Stimulated activated CD8-positive, alpha-beta memory T cell treated with anti-CD3 and anti-CD28 coated beads, Interleukin-15, amount 100 ng/mL, for 24 hours (primary cell): Measurements from ENCODE around the gene TMEM44.

ENCODE experiments used
- DNase-seq: peaks from one replicate; pipeline ENCODE4 v3.0.0-alpha.2; 2020; ENCODE audit warnings: low read depth

Gene TMEM44

GRCh38 chr3:194577986-194578905 is 55.0 kb downstream of the TMEM44 start:
- no peak for DNase-seq

- no peak for DNase-seq
Measured at GRCh38 chr3:194575484-194576210, 57.6 kb downstream of the TMEM44 start.

- DNase-seq, result no peak
Measured at GRCh38 chr3:194574639-194575483, 58.4 kb downstream of the TMEM44 start.

DNA sequence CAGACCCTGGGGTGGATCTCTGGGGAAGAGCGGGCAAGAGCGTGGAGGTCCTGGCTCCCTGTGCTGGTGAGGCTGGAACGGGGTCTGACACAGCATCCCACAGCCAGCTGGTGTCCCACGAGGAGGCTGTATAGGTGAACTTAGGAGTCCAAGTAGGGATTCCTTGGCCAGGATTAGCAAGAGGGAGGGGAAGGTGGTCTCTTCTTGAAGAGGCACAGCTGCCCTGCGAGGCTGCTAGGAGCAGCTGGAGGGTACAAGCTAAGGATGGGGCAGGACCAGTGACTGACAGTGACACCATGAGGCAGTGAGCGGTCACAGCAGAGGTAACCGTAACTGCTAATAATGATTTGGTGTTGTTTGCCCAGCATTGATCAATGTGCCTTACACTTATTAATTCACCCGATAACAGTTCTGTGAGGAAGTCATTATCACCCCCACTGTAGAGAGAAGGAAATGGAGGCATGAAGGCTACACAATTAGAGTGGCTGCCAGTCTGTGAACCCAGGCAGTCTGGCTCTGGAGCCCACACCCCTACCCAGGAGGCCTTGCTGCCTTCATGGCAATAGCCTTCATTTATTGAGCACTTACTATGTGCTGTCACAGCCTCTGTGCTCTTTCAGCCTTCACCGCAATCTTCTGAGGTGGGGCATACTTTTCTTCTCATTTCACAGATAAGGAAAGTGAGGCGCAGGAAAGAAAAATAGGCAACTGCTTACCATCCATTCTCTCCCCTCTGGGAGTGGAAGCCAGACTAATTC is 59.4 kb downstream of the TMEM44 start:
- DNase-seq, result no peak

DNA sequence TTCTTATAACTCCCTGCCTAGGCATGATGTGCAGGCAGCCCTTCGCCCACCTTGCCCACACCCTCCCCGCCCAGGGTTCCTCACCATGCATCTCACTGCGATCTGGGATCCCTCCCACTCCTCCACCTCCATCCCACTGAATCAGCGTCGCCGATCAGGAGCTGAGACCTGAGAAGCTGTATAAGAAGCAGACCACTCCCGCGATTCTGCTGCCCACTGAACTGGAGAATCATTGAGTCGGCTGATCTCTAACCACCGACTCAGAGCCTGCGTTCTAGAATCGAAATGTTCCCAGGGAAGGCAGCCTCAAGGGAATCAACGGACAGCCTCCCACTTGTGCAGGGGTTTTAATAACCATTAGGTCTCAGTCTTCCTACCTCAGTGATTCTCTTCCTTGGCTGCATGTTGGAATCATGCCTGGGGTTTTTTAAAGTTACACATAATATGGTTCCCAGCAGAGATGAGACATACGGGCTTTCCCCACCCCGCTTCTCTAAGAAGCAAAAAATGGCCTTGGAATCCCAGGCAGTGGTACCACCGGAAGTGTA is 60.2 kb downstream of the TMEM44 start:
- no peak for DNase-seq

DNA sequence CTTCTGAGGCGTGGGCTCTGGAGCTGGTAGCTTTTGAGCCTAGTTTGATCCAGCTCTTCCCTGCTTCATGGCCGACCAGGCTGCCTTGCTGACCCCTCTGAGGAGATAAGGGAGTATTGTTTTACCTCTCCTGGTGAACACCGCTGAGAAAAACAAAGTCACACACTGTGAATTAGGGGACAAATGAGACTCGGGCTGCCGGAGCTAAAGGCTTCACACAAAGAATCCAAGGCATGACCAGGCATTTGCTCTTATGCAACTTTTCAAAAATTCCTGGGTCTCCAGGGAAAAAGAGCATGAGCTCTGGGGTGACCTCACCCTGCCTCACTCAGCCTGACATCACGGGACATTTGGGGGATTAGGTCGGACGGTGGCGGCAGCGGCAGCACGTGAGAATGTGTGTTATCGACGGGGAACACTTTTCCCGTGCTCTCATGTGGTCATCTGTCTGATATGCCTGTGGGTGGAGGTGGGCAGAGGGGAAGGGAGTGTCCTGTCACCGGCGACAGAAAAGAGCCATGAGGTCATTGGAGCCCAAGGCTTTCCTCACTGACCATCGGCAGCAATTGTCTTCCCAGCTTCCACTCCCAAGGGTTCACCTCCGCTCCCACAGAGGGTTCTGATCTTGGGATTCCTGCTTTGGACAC is 61.0 kb downstream of the TMEM44 start:
- DNase-seq, result no peak

DNA sequence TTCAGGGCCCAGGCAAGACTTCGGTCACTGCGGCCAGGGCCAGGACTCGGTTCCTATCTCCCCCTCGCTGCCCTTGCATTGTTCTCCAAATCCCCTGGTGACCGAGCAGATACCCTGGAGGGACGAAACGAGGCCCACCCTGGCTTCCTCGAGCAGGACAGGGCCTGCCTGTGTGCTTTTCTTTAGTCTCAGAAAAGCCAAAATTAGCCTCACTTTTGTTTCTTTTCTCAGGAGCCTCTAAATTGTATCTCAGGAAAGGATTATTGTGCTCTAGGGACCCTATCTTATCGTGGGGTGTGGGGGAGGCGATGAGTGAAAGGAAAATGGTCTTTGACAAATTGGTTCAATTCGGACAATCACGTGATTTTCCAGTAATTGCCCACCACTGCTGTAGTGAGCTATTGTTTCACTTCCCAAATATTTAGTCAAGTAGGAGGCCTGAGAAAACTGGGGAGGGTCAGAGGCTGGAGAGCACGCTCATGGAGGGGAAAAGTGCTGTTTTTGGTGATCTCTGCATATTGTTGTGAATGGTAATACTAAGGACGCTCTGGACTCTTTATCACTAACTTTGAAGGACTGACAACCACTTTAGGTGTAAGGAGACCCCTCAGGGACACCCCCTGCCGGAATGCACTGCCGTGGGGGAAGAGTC is 61.6 kb downstream of the TMEM44 start:
- DNase-seq, result no peak

- no peak for DNase-seq
Measured at GRCh38 chr3:194570898-194571297, 62.3 kb downstream of the TMEM44 start.

GRCh38 chr3:194570235-194570634 is 63.0 kb downstream of the TMEM44 start:
- no peak for DNase-seq

- no peak for DNase-seq
Measured at GRCh38 chr3:194569252-194569651, 64.0 kb downstream of the TMEM44 start.

GRCh38 chr3:194565597-194566190 is 67.5 kb downstream of the TMEM44 start:
- DNase-seq, result no peak

GRCh38 chr3:194562986-194563385 is 70.2 kb downstream of the TMEM44 start:
- DNase-seq, result no peak

DNA sequence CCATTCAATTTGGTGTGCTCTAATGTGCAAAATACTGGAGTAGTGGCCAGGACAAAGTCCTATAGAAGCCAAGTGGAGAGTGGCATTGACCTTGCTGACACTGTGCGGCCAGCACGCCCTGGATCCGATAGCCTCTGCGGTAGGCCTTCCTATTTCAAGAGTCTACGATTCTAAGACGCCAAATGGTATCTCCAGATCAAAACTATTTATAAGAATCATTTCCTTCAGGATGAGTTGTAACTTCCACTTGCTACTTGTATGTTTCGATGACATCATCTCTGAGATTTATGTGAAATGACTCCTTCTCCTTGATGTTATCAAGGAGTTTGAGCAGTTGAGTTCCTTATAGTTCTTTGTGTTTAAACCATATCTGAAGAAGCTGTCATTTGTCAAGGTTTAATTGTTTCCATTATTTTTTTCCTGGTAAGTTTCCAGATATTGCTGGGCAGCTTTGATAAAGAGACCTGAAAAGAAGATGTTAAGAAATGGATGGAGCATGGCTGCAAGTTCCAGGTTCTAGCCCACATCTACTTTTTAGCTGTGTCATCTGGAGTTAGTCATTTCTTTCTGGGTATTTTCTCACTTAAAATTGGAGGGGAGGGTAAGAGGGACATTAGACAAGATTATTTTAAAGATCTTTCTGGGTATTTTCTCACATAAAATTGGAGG is 71.8 kb downstream of the TMEM44 start:
- no peak for DNase-seq

DNA sequence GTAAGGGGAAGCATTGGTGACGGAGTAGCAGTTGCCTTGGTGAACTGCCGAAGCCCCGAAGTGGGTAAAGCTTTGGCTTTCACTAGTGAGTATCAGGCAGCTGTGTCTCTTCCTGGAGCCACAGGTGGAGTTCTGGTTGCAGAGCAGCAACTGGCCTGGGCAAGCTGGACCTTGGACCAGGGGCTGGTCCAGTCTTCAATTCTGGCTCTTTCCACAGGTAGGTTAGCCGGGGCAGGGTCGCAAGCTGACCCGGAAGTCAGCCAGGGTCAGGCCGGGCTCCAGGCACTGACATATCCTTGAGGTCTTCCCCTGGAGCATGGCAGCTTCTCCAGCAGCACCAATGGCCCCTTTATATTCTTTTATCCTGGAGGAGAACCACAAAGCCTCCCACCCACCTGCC is 73.2 kb downstream of the TMEM44 start:
- DNase-seq, result no peak

- no peak for DNase-seq
Measured at GRCh38 chr3:194559530-194559929, 73.7 kb downstream of the TMEM44 start.

DNA sequence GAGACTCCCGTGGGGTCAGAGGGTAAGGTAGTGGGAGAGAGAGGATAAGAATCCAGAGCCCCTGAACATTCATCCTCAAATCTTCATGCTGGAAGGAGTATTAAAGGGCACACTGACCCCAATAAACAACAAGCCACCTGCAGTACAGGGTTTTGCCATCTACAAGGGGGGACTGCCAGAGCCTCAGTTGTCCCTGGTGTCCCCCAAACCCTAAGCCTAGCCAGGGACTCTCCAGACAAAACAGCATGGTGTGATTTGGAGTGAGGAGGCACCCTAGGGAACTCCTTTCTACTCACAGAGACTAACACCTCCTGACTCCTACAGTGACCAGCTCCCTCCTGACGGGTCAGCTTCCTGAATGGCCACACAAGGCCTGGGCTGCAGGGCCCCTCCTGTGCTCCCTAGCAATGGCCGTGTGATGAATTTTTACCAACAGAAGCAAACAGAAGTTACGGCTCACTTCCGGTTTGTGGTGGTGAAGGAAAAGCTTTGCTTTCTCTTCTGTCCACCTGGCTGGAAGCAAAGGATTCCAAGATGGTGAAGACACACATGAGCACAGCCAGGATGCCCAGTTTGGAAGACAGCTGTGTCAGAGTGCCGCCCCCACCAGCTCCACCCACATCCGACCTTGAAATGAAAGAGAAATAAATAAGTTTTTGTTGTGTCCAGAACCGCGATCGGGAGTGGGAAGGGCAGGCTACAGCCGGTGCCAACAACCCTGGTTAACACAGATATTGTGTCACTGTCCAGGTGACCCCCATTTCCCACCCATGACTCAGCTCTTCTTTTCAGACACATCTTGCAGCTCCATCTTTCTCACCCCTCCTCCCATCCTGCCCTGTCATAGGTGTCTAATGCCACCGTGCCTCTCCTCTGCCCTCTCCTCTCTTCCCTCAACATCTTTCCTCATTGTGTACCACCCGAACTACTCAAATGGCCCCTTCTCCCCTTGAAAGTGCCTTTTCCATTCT is 76.8 kb downstream of the TMEM44 start:
- no peak for DNase-seq

- no peak for DNase-seq
Measured at GRCh38 chr3:194555175-194556062, 77.8 kb downstream of the TMEM44 start.
